ENCODE data around the gene JMJD6. TPM values are rescaled to one million over a fixed set of nuclear protein-coding genes. Genes with fewer than 3 reads are reported as not detected.

Gene JMJD6
- total RNA-seq, 1 experiment from 2014 or later: 47.6 TPM

DNA sequence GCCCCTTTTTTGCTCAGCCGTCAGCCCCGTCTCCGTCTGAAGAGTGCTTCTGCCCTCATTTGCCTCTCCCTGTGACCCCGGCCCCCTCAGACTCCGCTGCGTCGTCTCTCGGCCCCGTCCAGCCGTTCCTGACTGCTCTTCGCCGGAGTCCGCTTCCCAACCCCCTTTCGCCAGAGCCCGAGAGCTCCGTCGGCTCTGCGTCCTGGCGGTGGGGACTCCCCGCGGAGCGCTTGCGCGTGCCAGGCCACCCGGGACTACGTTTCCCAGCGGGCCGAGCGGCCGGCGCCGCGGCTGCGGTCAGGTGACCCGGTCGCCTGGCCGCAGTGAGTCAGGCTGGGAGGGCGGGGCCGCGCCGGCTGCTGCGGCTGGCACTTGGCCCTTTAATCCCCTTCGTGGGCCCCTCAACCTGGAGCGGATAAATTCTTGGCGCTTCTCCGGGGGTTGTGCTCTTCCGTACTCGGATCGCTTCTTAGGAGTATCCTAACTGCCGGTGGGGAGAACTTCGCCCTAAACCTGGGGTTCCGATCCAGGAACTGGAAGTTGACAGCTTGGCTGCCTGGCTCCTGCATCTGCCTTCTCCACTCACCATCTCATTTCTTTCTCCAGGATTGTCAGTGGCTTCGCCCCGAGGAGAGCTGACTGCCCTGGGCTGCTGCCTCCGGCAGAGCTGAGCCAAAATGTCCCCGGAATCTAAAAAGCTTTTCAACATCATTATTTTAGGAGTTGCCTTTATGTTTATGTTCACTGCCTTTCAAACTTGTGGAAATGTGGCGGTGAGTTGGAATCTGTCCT, 11.5 kb upstream of the JMJD6 start, which contains the start of gene MFSD11:
MFSD11 (plus strand) TSS at position 444 of the 792 bp plus-strand sequence; CDS start at position 678, 234 bp downstream.
- no peaks in the 10 kb centered on the region for H3K9me2 ChIP-seq (ENCODE audit: insufficient read depth)
- intact Hi-C loops (cut with micrococcal nuclease): no loop called here
- H3K4me3 ChIP-seq (replicated peaks in 1 of 2; ENCODE audit: low read depth in 1 of 2, low read length in 2 of 2): peak within 1 kb of the TSS; percentile 71 to 91
- peak within 1 kb of the TSS; percentile 92 for H3K27ac ChIP-seq (ENCODE audit: low read depth, low read length)
- ChIA-PET CTCF (interaction anchor here (0.6 to 1.7 kb wide), 2 partner anchors 10 to 155 kb away, joined by 3 to 6 read pairs; no protein-coding TSS in a partner anchor), POLR2A (interaction anchor here (0.6 to 3.7 kb wide), 8 partner anchors 8 to 145 kb away, joined by 3 to 27 read pairs (median 5); partner anchors contain the start of genes JMJD6 and METTL23), RAD21 (ENCODE audit: low non-redundant PET in 1 of 2, low total read pairs in 2 of 2, uncharacterized antibody in 2 of 2, unreplicated experiment in 2 of 2) (no interaction called here)
- H3K79me2 ChIP-seq (ENCODE audit: insufficient read depth, low read length): peaks cover 43% of the 10 kb centered on the region
- peaks cover 35 to 40% of the 10 kb centered on the region in 2 experiments for H3K36me3 ChIP-seq (ENCODE audit: control insufficient read depth in 1 of 2, insufficient read depth in 2 of 2, low read length in 2 of 2)
- H3K9me3 ChIP-seq (ENCODE audit: control insufficient read depth in 1 of 2, insufficient read depth in 1 of 2, low read depth in 1 of 2, low read length in 2 of 2): no peaks in the 10 kb centered on the region
- peak; percentile 74 for ATAC-seq
- no TSS peak for BruUV-seq (replicated peaks)
- no peak for TF ChIP-seq FOSL1 (IDR thresholded peaks at IDR 0.05; ENCODE audit: low read depth)
- TF ChIP-seq YY1 (IDR thresholded peaks at IDR 0.05; ENCODE audit: extremely low read depth, insufficient replicate concordance, low read depth, low read length): peak; percentile 76
- no peak for TF ChIP-seq ELF1 (IDR thresholded peaks at IDR 0.05; ENCODE audit: borderline replicate concordance, low read depth)
- TF ChIP-seq JUND (IDR thresholded peaks at IDR 0.05): peak; percentile 65; the same call in 1 of the 2 replicates
- TF ChIP-seq CEBPB (IDR thresholded peaks at IDR 0.05; ENCODE audit: low read depth): no peak
- no peak for TF ChIP-seq POLR2A (IDR thresholded peaks at IDR 0.05; ENCODE audit: borderline replicate concordance, extremely low read depth, insufficient read depth, insufficient read length)
- TF ChIP-seq, protein P1, sequence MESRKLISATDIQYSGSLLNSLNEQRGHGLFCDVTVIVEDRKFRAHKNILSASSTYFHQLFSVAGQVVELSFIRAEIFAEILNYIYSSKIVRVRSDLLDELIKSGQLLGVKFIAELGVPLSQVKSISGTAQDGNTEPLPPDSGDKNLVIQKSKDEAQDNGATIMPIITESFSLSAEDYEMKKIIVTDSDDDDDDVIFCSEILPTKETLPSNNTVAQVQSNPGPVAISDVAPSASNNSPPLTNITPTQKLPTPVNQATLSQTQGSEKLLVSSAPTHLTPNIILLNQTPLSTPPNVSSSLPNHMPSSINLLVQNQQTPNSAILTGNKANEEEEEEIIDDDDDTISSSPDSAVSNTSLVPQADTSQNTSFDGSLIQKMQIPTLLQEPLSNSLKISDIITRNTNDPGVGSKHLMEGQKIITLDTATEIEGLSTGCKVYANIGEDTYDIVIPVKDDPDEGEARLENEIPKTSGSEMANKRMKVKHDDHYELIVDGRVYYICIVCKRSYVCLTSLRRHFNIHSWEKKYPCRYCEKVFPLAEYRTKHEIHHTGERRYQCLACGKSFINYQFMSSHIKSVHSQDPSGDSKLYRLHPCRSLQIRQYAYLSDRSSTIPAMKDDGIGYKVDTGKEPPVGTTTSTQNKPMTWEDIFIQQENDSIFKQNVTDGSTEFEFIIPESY (IDR thresholded peaks at IDR 0.05; ENCODE audit: extremely low read depth, insufficient replicate concordance, low read length): peak; percentile 74
- peak; percentile 55 for TF ChIP-seq POLR2AphosphoS5 (IDR thresholded peaks at IDR 0.05; ENCODE audit: low read depth, low read length)
- peak; percentile 34 for TF ChIP-seq TCF7L2 (IDR thresholded peaks at IDR 0.05; ENCODE audit: borderline replicate concordance, extremely low read depth, insufficient read depth, insufficient read length)
- TF ChIP-seq SIN3A (IDR thresholded peaks at IDR 0.05; ENCODE audit: low read depth): peak; percentile 99
- no peak for TF ChIP-seq REST (IDR thresholded peaks at IDR 0.05; ENCODE audit: low read depth)
- TF ChIP-seq, protein P2, sequence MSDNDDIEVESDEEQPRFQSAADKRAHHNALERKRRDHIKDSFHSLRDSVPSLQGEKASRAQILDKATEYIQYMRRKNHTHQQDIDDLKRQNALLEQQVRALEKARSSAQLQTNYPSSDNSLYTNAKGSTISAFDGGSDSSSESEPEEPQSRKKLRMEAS (IDR thresholded peaks at IDR 0.05): peak; percentile 82
- peak; percentile 31 for TF ChIP-seq SP1 (IDR thresholded peaks at IDR 0.05; ENCODE audit: low read depth)
- TF ChIP-seq ZNF274 (IDR thresholded peaks at IDR 0.05; ENCODE audit: low read depth, low read length): no peak
- TF ChIP-seq EZH2phosphoT487 (IDR thresholded peaks at IDR 0.05; ENCODE audit: borderline replicate concordance): no peak
- peak within 1 kb of the TSS; percentile 97 for H3K9ac ChIP-seq (ENCODE audit: low read length)
- H3K4me1 ChIP-seq (ENCODE audit: control insufficient read depth in 1 of 2, insufficient read depth in 2 of 2, low read length in 2 of 2): peaks cover 16 to 32% of the 10 kb centered on the region in 2 experiments
- H4K20me1 ChIP-seq (ENCODE audit: insufficient read depth): peaks cover 35% of the 10 kb centered on the region
- no peaks in the 10 kb centered on the region for H3K27me3 ChIP-seq (ENCODE audit: insufficient read depth, low read length)
- H3K4me2 ChIP-seq (ENCODE audit: low read length): peak within 1 kb of the TSS; percentile 94
- peak within 1 kb of the TSS; percentile 30 for H2AFZ ChIP-seq (ENCODE audit: low read depth, low read length, poor library complexity, severe bottlenecking)
- DNase-seq (ENCODE audit: low read depth, low spot score): peak; percentile 80
